ENCODE results near the gene PTGFRN.

Gene PTGFRN

DNA sequence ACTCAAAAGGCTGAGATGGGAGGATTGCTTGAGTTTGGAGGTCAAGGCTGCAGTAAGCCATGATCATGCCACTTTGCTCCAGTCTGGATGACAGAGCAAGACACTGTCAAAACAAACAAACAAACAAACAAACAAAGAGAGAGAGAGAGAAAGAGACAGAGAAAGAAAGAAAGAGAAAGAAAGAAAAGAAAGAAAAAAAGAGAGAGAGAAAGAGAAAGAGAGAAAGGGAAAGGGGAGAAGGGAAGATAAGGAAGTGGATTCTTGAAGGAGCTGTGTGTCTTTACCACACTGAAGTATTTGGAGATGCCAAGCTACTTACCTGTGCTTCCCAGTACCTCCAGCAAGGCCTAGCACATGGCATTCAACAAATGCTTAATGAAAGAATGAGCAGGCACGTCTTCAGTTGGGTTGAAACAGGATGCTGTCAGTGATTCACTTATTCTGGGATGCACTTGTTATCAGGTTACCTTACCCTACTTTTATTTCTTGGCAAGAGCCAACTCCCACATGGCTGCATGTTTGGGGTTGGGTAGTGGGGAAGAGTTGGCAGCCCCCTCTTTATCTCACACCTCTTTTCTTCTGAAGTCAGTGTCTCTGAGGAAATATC is 120.7 kb downstream of the PTGFRN start:
- Histone ChIP-seq H3K4me3 (ENCODE audit: low read length) (no peak overlapping the region), H3K79me2 (ENCODE audit: low read length) (no peaks in the 10 kb centered on the region), H3K9ac (ENCODE audit: low read length) (no peak overlapping the region), H3K27ac (ENCODE audit: low read length) (no peak overlapping the region), H3K4me2 (ENCODE audit: low read depth, low read length) (no peak overlapping the region), H2AFZ (ENCODE audit: low read length) (no peak overlapping the region), H3F3A (ENCODE audit: insufficient read depth, low read length) (no peaks in the 10 kb centered on the region), H3K36me3 (replicated peaks; ENCODE audit: insufficient read depth, low read length) (no peaks in the 10 kb centered on the region), H3K4me1 (ENCODE audit: low read length) (no peaks in the 10 kb centered on the region), H3K9me2 (replicated peaks; ENCODE audit: insufficient read depth, low read length) (no peaks in the 10 kb centered on the region), H3K9me3 (replicated peaks; ENCODE audit: insufficient read depth, low read length) (no peaks in the 10 kb centered on the region), H4K20me1 (ENCODE audit: insufficient read depth, low read length) (no peaks in the 10 kb centered on the region), H3K27me3 (replicated peaks; ENCODE audit: insufficient read depth, low read length) (no peaks in the 10 kb centered on the region)
- DNase-seq, result no peak
- TF ChIP-seq EZH2 (optimal IDR thresholded peaks at IDR 0.05; ENCODE audit: low read depth, low read length) (no peak), CTCF (IDR thresholded peaks at IDR 0.05; ENCODE audit: low read length) (no peak), EZH2phosphoT487 (IDR thresholded peaks at IDR 0.05; ENCODE audit: low read length) (no peak)

GRCh38 chr1:117032266-117032665 is 122.5 kb downstream of the PTGFRN start:
- no peaks in the 10 kb centered on the region for H3F3A ChIP-seq (ENCODE audit: insufficient read depth, low read length)
- no peak overlapping the region for H3K4me3 ChIP-seq (ENCODE audit: low read length)
- H3K36me3 ChIP-seq (replicated peaks; ENCODE audit: insufficient read depth, low read length), result no peaks in the 10 kb centered on the region
- H3K9me2 ChIP-seq (replicated peaks; ENCODE audit: insufficient read depth, low read length), result no peaks in the 10 kb centered on the region
- no peaks in the 10 kb centered on the region for H3K79me2 ChIP-seq (ENCODE audit: low read length)
- no peak for DNase-seq
- H4K20me1 ChIP-seq (ENCODE audit: insufficient read depth, low read length), result no peaks in the 10 kb centered on the region
- no peaks in the 10 kb centered on the region for H3K4me1 ChIP-seq (ENCODE audit: low read length)
- TF ChIP-seq CTCF (IDR thresholded peaks at IDR 0.05; ENCODE audit: low read length) (no peak), EZH2phosphoT487 (IDR thresholded peaks at IDR 0.05; ENCODE audit: low read length) (no peak), EZH2 (optimal IDR thresholded peaks at IDR 0.05; ENCODE audit: low read depth, low read length) (no peak)
- H3K27ac ChIP-seq (ENCODE audit: low read length), result no peak overlapping the region
- no peaks in the 10 kb centered on the region for H3K27me3 ChIP-seq (replicated peaks; ENCODE audit: insufficient read depth, low read length)
- no peak overlapping the region for H3K9ac ChIP-seq (ENCODE audit: low read length)
- H2AFZ ChIP-seq (ENCODE audit: low read length), result no peak overlapping the region
- H3K4me2 ChIP-seq (ENCODE audit: low read depth, low read length), result no peak overlapping the region
- H3K9me3 ChIP-seq (replicated peaks; ENCODE audit: insufficient read depth, low read length), result no peaks in the 10 kb centered on the region

DNA sequence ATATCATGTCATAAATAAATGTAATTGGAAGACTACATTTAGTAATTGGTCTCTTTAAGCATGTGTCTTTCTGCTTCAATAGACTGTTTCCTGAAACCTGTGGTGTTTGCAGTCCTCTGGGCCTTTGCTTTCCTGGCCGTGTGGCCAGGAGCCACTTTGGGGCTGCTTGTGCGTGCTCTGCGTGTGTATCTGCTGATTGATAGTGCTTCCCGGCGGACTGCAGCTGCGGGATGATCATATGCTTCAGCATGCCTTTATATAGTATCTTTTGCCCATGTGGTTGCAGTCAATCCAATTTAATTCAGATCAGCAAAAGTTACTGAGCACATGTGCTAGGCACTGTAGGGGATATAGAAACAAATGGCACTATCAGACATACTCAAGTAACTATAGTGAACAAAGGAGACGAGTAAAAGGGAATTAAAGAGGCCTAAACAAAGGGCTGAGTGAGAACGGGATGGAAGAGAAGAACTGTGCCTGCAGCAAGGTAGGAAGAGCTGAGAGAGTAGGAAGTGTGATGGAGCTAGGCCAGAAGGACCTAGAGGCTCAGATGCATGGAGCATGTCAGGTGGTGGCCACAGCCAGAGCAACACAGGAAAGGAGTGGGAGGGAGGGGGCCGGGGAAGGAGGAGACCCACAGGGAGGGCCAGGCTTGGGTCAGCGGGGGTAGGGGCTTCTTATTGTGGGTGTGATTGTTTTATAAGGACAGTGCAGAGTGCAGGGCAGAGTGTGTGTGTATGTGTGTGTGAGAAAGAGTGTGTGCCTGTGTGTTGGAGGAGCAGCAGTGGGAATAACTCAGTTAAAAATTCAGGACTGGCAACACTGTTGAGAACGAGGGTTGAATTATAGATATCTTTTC is 123.2 kb downstream of the PTGFRN start:
- TF ChIP-seq EZH2 (optimal IDR thresholded peaks at IDR 0.05; ENCODE audit: low read depth, low read length) (no peak), CTCF (IDR thresholded peaks at IDR 0.05; ENCODE audit: low read length) (no peak), EZH2phosphoT487 (IDR thresholded peaks at IDR 0.05; ENCODE audit: low read length) (no peak)
- H3K4me3 ChIP-seq (ENCODE audit: low read length), result no peak overlapping the region
- no peaks in the 10 kb centered on the region for H3K27me3 ChIP-seq (replicated peaks; ENCODE audit: insufficient read depth, low read length)
- no peak overlapping the region for H3K4me2 ChIP-seq (ENCODE audit: low read depth, low read length)
- H3K4me1 ChIP-seq (ENCODE audit: low read length), result no peaks in the 10 kb centered on the region
- no peaks in the 10 kb centered on the region for H3F3A ChIP-seq (ENCODE audit: insufficient read depth, low read length)
- H3K9me2 ChIP-seq (replicated peaks; ENCODE audit: insufficient read depth, low read length), result no peaks in the 10 kb centered on the region
- no peaks in the 10 kb centered on the region for H3K9me3 ChIP-seq (replicated peaks; ENCODE audit: insufficient read depth, low read length)
- H2AFZ ChIP-seq (ENCODE audit: low read length), result no peak overlapping the region
- H3K79me2 ChIP-seq (ENCODE audit: low read length), result no peaks in the 10 kb centered on the region
- no peak overlapping the region for H3K27ac ChIP-seq (ENCODE audit: low read length)
- H3K9ac ChIP-seq (ENCODE audit: low read length), result no peak overlapping the region
- no peaks in the 10 kb centered on the region for H3K36me3 ChIP-seq (replicated peaks; ENCODE audit: insufficient read depth, low read length)
- no peak for DNase-seq
- H4K20me1 ChIP-seq (ENCODE audit: insufficient read depth, low read length), result no peaks in the 10 kb centered on the region
